AG10803 (cell line): ENCODE measurements around the gene UBE2I.
A peak's percentile ranks its signal among the peaks of the same experiment; 100 is the strongest.

Experiments
- DNase-seq: peaks from one replicate; pipeline ENCODE4 v3.0.0; 2010; ENCODE audit warnings: low read depth
- H3K4me3 ChIP-seq: 2 replicates; pipeline ENCODE4 v1.5.1; 2011; ENCODE audit warnings: mild to moderate bottlenecking, low read length, control low read depth
- CTCF ChIP-seq: conservative IDR thresholded peaks from 2 replicates; pipeline ENCODE4 v1.5.1; 2011; ENCODE audit warnings: mild to moderate bottlenecking, low read length, control low read depth, inconsistent platforms

UBE2I gene

GRCh38 chr16:1357906-1358566 is 48.6 kb downstream of the UBE2I start:
- no peak for DNase-seq
- no peak overlapping the region for H3K4me3 ChIP-seq
- no peak for TF ChIP-seq CTCF

GRCh38 chr16:1361685-1362360 is 52.4 kb downstream of the UBE2I start:
- no peak for TF ChIP-seq CTCF
- H3K4me3 ChIP-seq = no peak overlapping the region
- no peak for DNase-seq

GRCh38 chr16:1362807-1363206 is 53.4 kb downstream of the UBE2I start:
- no peak for TF ChIP-seq CTCF
- no peak for DNase-seq

GRCh38 chr16:1363501-1364041 is 54.1 kb downstream of the UBE2I start:
- peak; percentile 21 for DNase-seq

More at GRCh38 chr16:1362807-1363206, 53.4 kb downstream of the UBE2I start:
- no peak overlapping the region for H3K4me3 ChIP-seq

GRCh38 chr16:1364510-1364909 is 55.1 kb downstream of the UBE2I start:
- no peak for TF ChIP-seq CTCF
- no peak for DNase-seq
- no peak overlapping the region for H3K4me3 ChIP-seq

More at GRCh38 chr16:1363501-1364041, 54.1 kb downstream of the UBE2I start:
- TF ChIP-seq CTCF = peak; percentile 55
- no peak overlapping the region for H3K4me3 ChIP-seq

GRCh38 chr16:1366060-1366711 is 56.8 kb downstream of the UBE2I start:
- DNase-seq = no peak
- H3K4me3 ChIP-seq = no peak overlapping the region
- no peak for TF ChIP-seq CTCF
